Measurements from ENCODE around the gene AMFR. TPM values are rescaled to one million over a fixed set of nuclear protein-coding genes. Genes with fewer than 3 reads are reported as not detected.

The AMFR gene
- total and polyA plus RNA-seq, 2 of the 13 experiments (the other 11 are each of a cell fraction or from before 2014, with no cell fraction given): 52.9 to 108 TPM

- TF ChIP-seq ZSCAN9 (CRISPR knock-in tag; IDR thresholded peaks at IDR 0.05; ENCODE audit: borderline replicate concordance) (peak; percentile 77), SIX1 (CRISPR knock-in tag; IDR thresholded peaks at IDR 0.05; ENCODE audit: borderline replicate concordance) (no peak)
Measured at GRCh38 chr16:56450986-56451752, 25.8 kb upstream of the AMFR start, which contains the start of the genes NUDT21 and OGFOD1 (continued).

GRCh38 chr16:56450275-56450985 lies 25.1 kb upstream of the AMFR start:
- CTCF ChIA-PET (ENCODE audit: low intra/inter-chr PET ratio, low total read pairs): no interaction called here
- Histone ChIP-seq H3K9ac (ENCODE audit: insufficient read depth, low read depth, low read length) (peak overlapping the region; percentile 89), H3K36me3 (replicated peaks in 1 of 2; ENCODE audit: control insufficient read depth in 1 of 2, insufficient read depth in 2 of 2, low read length in 2 of 2) (peaks cover 8 to 45% of the 10 kb centered on the region in 2 experiments), H3K4me1 (ENCODE audit: insufficient read depth, low read length) (peaks cover 48% of the 10 kb centered on the region), H4K20me1 (ENCODE audit: insufficient read depth, low read length) (peaks cover 30% of the 10 kb centered on the region), H3K27me3 (ENCODE audit: control insufficient read depth in 1 of 2, insufficient read depth in 2 of 2, low read length in 2 of 2) (no peaks in the 10 kb centered on the region; a peak in 1 of 5 replicates), H3K9me3 (ENCODE audit: low read length) (no peaks in the 10 kb centered on the region), H3K4me3 (replicated peaks in 1 of 3; ENCODE audit: insufficient read depth in 1 of 3, low read depth in 2 of 3, low read length in 3 of 3) (peak overlapping the region; percentile 93 to 97 (median 96)), H3K27ac (ENCODE audit: extremely low read length, insufficient read depth, low read length) (peak overlapping the region; percentile 87), H3K4me2 (ENCODE audit: low read depth, low read length) (peak overlapping the region; percentile 83), H3K79me2 (ENCODE audit: insufficient read depth, low read length) (peaks cover 69% of the 10 kb centered on the region), H2AFZ (ENCODE audit: low read length) (no peak overlapping the region)
- ATAC-seq (no peak), DNase-seq (ENCODE audit: low spot score) (peak; percentile 16), FAIRE-seq (no peak)
- in situ Hi-C loops (cut with HindIII; ENCODE audit: extremely low pct_ligation_motif_present, low pct_unique_long_range_greater_than_20kb): no loop called here
- BruUV-seq (replicated peaks): TSS peak; percentile 43
- intact Hi-C loops (cut with micrococcal nuclease; ENCODE audit: unreplicated experiment): loop anchor here (2.0 to 5.0 kb wide), 3 partner anchors 26 to 68 kb away; partner anchors contain the start of gene AMFR
- 2% methylated on average over 18 of the region's 18 CpGs for WGBS (ENCODE audit: low lambda C conversion rate)
- POLR2A ChIA-PET: interaction anchor here (0.6 to 2.2 kb wide), 23 partner anchors 9 to 390 kb away, joined by 3 to 27 read pairs (median 5); partner anchors contain the start of genes AMFR and MT2A
- peak; percentile 49; the same call in 1 of the 2 replicates for TF ChIP-seq TBX2 (CRISPR knock-in tag; IDR thresholded peaks at IDR 0.05; ENCODE audit: borderline replicate concordance)
- 0 out of 2 replicates have a peak, but pooled peaks have one; percentile 9 for TF ChIP-seq RARG (CRISPR knock-in tag; IDR thresholded peaks at IDR 0.05; ENCODE audit: low read depth)
- 0 out of 2 replicates have a peak, but pooled peaks have one; percentile 2 for TF ChIP-seq IKZF5 (CRISPR knock-in tag; IDR thresholded peaks at IDR 0.05)
- TF ChIP-seq ELF4 (CRISPR knock-in tag; IDR thresholded peaks at IDR 0.05; ENCODE audit: borderline replicate concordance): 0 out of 2 replicates have a peak, but pooled peaks have one; percentile 17
- peak; percentile 29; the same call in 1 of the 2 replicates for TF ChIP-seq ZSCAN31 (CRISPR knock-in tag; IDR thresholded peaks at IDR 0.05; ENCODE audit: low read depth)
- peak; percentile 64; the same call in 1 of the 2 replicates for TF ChIP-seq ZNF878 (CRISPR knock-in tag; IDR thresholded peaks at IDR 0.05)
- peak; percentile 64 for TF ChIP-seq ZNF770 (CRISPR knock-in tag; IDR thresholded peaks at IDR 0.05)
- no peak for TF ChIP-seq RXRA (CRISPR knock-in tag; IDR thresholded peaks at IDR 0.05)
- TF ChIP-seq TGIF2 (CRISPR knock-in tag; IDR thresholded peaks at IDR 0.05): peak; percentile 41; the same call in 1 of the 2 replicates
- TF ChIP-seq SPEN (CRISPR knock-in tag; IDR thresholded peaks at IDR 0.05; ENCODE audit: low read depth): 0 out of 2 replicates have a peak, but pooled peaks have one; percentile 22
- TF ChIP-seq SNAPC5 (CRISPR knock-in tag; IDR thresholded peaks at IDR 0.05; ENCODE audit: borderline replicate concordance): no peak
